GM12865 (cell line): ENCODE data around the gene SYNGR3.

ENCODE experiments used
- DNase-seq: peaks from one replicate; pipeline ENCODE4 v3.0.0; 2010; ENCODE audit warnings: low read depth
- H3K4me3 ChIP-seq: 2 replicates; pipeline ENCODE4 v1.5.1; 2011; ENCODE audit warnings: mild to moderate bottlenecking, low read depth, low read length, control low read depth
- TF ChIP-seq, protein P1 (sequence below): IDR thresholded peaks from 2 replicates; pipeline ENCODE4 v1.5.1; 2011; ENCODE audit warnings: low read length, control low read depth, low read depth, inconsistent platforms; ENCODE audit not compliant: insufficient read depth; ENCODE audit errors: missing control alignments

The SYNGR3 gene

DNA sequence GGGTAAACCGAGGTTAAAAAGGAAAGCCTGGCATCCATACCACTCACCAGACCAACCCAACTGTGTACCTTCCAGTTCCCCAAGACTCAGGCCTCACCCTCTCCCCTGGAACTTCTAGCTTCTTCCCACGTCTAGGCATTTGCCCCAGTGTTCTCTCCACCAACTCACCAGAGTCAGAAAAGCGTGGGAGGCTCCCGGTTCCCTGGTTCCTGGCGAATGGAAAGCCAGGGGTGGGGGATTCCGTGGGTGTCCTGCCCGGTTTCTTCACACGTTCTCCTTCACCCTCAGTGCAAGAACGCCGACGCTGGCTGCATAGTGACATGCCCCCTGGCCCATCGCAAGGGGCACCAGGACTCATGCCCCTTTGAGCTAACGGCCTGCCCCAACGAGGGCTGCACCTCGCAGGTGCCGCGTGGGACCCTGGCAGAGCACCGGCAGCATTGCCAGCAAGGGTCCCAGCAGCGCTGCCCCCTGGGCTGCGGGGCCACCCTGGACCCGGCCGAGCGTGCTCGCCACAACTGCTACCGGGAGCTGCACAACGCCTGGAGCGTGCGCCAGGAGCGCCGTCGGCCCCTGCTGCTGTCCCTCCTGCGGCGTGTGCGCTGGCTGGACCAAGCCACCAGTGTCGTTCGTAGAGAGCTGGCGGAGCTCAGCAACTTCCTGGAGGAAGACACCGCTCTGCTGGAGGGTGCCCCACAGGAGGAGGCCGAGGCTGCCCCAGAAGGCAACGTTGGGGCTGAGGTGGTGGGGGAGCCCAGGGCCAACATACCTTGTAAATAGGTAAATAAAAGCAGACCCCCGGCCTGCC is 21.4 kb upstream of the SYNGR3 start:
- TF ChIP-seq, protein P1, sequence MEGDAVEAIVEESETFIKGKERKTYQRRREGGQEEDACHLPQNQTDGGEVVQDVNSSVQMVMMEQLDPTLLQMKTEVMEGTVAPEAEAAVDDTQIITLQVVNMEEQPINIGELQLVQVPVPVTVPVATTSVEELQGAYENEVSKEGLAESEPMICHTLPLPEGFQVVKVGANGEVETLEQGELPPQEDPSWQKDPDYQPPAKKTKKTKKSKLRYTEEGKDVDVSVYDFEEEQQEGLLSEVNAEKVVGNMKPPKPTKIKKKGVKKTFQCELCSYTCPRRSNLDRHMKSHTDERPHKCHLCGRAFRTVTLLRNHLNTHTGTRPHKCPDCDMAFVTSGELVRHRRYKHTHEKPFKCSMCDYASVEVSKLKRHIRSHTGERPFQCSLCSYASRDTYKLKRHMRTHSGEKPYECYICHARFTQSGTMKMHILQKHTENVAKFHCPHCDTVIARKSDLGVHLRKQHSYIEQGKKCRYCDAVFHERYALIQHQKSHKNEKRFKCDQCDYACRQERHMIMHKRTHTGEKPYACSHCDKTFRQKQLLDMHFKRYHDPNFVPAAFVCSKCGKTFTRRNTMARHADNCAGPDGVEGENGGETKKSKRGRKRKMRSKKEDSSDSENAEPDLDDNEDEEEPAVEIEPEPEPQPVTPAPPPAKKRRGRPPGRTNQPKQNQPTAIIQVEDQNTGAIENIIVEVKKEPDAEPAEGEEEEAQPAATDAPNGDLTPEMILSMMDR = no peak
- H3K4me3 ChIP-seq = no peak overlapping the region
- DNase-seq = no peak

DNA sequence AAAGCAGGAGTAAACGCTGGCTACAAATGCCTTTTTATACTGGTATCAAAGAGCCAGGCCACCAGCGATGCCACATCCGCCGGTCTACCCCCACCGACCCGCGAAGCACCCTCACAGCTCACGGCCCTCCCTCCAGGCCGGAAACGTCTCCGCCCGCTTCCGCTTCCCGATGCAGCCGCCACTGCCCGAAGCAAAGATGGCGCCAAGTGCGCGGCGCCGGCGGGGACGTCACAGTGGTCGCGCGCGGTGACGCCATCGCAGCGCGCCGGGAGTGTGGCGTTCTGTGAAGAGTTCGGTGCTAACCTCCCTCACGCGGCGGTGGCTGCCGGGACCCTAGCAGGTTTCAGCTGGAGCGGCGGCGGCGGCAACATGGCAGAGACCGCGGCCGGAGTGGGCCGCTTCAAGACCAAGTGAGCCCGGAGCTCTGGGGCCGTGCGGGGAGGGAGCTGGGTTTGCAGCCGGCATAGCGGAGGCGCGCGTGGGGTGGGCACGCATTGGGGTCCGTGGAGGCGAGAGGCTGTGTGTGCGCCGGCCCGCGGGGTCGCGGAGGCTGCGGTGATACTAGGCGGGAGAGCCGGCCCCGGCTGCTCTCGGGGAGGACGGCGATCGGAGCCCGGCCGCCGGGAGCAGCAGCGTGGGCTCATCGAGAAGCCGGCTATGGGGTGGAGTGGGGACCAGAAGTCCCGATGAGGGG is 17.8 kb upstream of the SYNGR3 start, which contains the start of gene TBL3:
Gene TBL3 (plus strand): TSS at position 258 of the 694 bp plus-strand sequence. CDS start 112 bp downstream, at position 370.
- TF ChIP-seq, protein P1 = no peak
- H3K4me3 ChIP-seq = peak within 1 kb of the TSS; percentile 71
- DNase-seq = peak; percentile 98

DNA sequence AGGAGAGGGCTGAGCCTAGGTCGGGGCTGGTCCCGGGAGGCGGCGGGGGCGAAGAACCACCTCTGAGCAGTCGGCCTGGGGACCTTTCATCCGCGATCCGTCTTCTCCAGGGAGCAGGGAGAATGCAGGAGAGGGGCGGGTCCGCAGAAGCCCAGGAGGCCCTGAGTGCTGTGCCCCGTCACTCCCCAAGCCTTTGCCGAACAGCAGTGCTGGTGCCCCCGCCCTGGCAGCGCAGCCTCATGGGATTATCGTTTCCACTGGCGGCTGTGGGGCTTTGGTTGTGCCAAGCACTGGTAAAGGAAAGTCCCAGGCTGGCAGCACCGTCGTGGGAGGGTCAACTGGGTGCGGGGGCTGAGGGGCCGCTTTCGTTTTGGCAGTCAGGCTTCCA is 17.3 kb upstream of the SYNGR3 start:
- no peak for DNase-seq
- TF ChIP-seq, protein P1 = no peak

DNA sequence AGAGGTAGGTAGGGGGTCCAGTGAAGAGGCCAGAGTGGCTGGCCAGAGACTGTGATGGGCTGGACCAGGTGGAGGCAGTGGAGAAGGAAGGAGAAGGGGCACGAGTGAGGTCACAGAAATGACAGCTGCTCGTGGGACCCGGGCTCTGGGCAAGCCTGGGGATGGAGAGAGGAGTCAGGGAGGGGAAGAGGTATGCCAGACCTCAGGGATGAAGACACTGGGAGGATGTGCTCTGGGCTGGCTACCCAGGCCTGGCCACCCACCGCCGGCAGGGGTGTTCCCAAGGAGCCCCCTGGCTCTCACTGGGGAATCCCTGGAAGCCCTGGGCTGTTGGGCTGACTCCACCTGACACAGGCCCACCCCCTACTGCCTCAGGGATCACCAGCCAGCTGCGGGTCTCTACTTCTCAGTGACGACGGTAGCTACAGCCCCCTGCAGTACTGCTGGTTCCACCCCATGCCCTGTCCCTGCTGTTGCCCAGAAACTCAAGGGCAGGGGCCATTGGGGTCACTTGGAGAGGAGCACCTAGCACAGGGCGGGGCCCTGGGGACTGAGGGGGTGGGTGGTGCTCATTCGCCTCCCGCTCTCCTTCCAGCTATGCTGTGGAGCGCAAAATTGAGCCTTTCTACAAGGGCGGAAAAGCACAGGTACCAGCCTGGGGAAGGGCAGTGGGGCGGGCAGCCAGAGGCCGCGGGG is 16.2 kb upstream of the SYNGR3 start:
- DNase-seq = no peak
- TF ChIP-seq, protein P1 = no peak
- H3K4me3 ChIP-seq = no peak overlapping the region

More for the DNA sequence above, 17.3 kb upstream of the SYNGR3 start:
- H3K4me3 ChIP-seq = peak overlapping the region; percentile 71

DNA sequence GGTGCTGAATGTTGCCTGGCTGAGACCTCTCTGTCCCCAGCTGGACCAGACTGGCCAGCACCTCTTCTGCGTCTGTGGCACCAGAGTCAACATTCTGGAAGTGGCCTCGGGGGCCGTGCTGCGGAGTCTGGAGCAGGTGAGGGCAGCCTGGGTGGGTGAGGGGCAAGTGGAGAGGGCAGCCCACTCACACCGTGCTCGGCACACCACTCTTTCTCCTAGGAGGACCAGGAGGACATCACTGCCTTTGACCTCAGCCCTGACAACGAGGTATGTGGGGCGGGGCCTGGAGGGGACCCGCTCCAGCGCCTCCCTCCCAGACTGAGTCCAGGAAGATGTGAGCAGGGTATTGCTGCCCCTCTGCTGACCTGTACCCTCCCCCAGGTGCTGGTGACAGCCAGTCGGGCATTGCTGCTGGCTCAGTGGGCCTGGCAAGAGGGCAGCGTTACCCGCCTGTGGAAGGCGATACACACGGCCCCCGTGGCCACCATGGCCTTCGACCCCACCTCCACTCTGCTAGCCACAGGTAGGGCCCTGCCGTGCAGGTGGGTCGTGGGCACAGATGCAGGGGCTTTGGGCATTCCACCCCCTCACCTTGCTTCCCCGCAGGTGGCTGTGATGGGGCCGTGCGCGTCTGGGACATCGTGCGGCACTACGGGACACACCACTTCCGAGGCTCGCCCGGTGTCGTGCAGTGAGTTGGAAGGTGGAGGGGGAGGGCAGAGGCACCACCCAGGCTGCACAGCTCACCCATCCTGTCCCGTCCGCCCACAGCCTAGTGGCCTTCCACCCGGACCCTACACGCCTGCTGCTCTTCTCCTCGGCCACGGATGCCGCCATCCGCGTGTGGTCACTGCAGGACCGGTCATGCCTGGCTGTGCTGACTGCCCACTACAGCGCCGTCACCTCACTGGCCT is 15.4 kb upstream of the SYNGR3 start:
- DNase-seq = no peak
- no peak overlapping the region for H3K4me3 ChIP-seq
- TF ChIP-seq, protein P1 = no peak
